Lower lobe of right lung (tissue), 2 donors: ENCODE measurements around the gene TMEM187. TPM values are rescaled to one million over a fixed set of nuclear protein-coding genes. Genes with fewer than 3 reads are reported as not detected.

Source experiments
- ATAC-seq, 2 donors: fragments of 200-7000 bp; cut with Tn5 transposase; one replicate each; pipeline ENCODE4 v1.9.1; 2020 to 2022; ENCODE audit warnings: mild to moderate bottlenecking in 2 of 2, moderate library complexity in 2 of 2
- DNase-seq: peaks from one replicate; pipeline ENCODE4 v3.0.0-alpha.2; 2020
- H3K27ac ChIP-seq: fragments of 200-600 bp; one replicate; pipeline ENCODE4 v1.8.0; 2022
- H3K27me3 ChIP-seq: fragments of 200-600 bp; one replicate; pipeline ENCODE4 v1.8.0; 2022; ENCODE audit warnings: low read depth
- H3K36me3 ChIP-seq: fragments of 200-600 bp; one replicate; pipeline ENCODE4 v1.8.0; 2022; ENCODE audit warnings: mild to moderate bottlenecking
- H3K4me1 ChIP-seq: fragments of 200-600 bp; one replicate; pipeline ENCODE4 v1.8.0; 2022
- H3K4me3 ChIP-seq: fragments of 200-600 bp; one replicate; pipeline ENCODE4 v1.8.0; 2022; ENCODE audit warnings: mild to moderate bottlenecking
- H3K9me3 ChIP-seq: fragments of 200-600 bp; one replicate; pipeline ENCODE4 v1.8.0; 2022
- intact Hi-C: fragments of 100-400 bp; cut with DNase I; formaldehyde crosslinking; loops from one replicate; pipeline ENCODE4 v1.11.0; 2022
- total RNA-seq: library from RNA; stranded (reverse); fragmentation: NEBNext Ultra II Directional; extraction: Animal tissue kit (Norgen Biotek cat#: 25700); gene quantifications from one replicate; pipeline ENCODE4 v1.2.1, GENCODE V29; 2021
- TF ChIP-seq, protein P1 (sequence below): fragments of 200-600 bp; IDR thresholded peaks from one replicate; pipeline ENCODE4 v1.8.0; 2022; ENCODE audit warnings: antibody characterized with exemption, mild to moderate bottlenecking
- donor health status: DM: no; HTN: yes; CAD: no; lungs with severe emphysema.

Gene TMEM187
- total RNA-seq, 1 donor from 2014 or later: 7.6 TPM

- peaks cover 4% of the 10 kb centered on the region for H3K36me3 ChIP-seq
- H3K9me3 ChIP-seq: no peaks in the 10 kb centered on the region
- no peak overlapping the region for H3K4me3 ChIP-seq
- DNase-seq (peak; percentile 56), ATAC-seq (peak; percentile 73 to 84)
- TF ChIP-seq, protein P1, sequence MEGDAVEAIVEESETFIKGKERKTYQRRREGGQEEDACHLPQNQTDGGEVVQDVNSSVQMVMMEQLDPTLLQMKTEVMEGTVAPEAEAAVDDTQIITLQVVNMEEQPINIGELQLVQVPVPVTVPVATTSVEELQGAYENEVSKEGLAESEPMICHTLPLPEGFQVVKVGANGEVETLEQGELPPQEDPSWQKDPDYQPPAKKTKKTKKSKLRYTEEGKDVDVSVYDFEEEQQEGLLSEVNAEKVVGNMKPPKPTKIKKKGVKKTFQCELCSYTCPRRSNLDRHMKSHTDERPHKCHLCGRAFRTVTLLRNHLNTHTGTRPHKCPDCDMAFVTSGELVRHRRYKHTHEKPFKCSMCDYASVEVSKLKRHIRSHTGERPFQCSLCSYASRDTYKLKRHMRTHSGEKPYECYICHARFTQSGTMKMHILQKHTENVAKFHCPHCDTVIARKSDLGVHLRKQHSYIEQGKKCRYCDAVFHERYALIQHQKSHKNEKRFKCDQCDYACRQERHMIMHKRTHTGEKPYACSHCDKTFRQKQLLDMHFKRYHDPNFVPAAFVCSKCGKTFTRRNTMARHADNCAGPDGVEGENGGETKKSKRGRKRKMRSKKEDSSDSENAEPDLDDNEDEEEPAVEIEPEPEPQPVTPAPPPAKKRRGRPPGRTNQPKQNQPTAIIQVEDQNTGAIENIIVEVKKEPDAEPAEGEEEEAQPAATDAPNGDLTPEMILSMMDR: no peak
- no peaks in the 10 kb centered on the region for H3K27me3 ChIP-seq
- intact Hi-C loops: no loop called here
- H3K4me1 ChIP-seq: peaks cover 14% of the 10 kb centered on the region
- peak overlapping the region; percentile 69 for H3K27ac ChIP-seq
Observed at GRCh38 chrX:154010330-154011087, 38.0 kb downstream of the TMEM187 start.

DNA sequence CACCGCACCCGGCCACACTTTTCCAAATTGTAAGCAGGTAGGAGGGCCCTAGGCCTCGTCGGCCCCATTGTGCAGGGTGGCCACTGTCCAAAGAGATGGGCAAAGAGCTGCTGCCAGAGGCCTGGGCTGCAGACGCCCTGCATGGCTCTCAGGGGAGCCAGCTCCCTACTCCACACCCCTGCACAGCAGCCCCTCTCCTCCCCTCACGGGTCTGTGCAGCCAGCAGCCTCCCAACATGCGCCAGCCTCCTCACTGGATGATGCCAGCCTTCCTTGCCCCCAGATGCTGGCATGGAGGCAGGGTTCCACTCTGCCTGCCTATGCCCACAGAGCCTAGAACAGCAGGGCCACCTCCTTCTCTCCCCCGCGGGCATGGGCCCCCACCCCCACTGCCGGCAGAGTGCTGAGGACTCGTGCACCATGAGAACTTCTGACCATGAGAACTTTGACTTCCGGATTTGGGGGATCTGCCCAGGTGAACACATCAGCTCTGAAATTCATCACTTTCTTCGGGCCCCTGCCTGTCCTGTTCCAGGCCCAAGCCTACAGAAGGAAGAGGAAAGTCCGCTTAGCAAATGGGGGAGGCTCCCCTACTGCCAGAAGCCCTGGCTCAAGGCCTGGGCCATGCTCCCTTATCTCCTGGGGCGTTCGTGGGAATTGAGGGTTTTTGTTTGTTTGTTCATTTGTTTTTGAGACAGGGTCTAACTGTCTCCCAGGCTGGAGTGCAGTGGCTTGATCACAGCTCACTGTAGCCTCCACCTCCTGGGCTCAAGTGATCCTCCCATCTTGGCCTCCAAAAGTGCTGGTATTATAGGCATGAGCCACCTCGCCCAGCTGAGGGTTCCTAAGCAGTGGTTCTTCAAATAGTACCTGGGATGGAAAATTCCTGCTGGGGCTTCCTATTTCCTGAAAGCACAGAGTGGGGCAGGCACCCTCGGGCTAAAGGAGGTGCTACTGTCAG lies 39.1 kb downstream of the TMEM187 start:
- Histone ChIP-seq H3K27me3 (no peaks in the 10 kb centered on the region), H3K9me3 (no peaks in the 10 kb centered on the region), H3K27ac (peak overlapping the region; percentile 69), H3K4me1 (peaks cover 14% of the 10 kb centered on the region), H3K36me3 (peaks cover 15% of the 10 kb centered on the region), H3K4me3 (no peak overlapping the region)
- intact Hi-C loops: no loop called here
- TF ChIP-seq, protein P1: no peak
- ATAC-seq (no peak), DNase-seq (no peak)

DNA sequence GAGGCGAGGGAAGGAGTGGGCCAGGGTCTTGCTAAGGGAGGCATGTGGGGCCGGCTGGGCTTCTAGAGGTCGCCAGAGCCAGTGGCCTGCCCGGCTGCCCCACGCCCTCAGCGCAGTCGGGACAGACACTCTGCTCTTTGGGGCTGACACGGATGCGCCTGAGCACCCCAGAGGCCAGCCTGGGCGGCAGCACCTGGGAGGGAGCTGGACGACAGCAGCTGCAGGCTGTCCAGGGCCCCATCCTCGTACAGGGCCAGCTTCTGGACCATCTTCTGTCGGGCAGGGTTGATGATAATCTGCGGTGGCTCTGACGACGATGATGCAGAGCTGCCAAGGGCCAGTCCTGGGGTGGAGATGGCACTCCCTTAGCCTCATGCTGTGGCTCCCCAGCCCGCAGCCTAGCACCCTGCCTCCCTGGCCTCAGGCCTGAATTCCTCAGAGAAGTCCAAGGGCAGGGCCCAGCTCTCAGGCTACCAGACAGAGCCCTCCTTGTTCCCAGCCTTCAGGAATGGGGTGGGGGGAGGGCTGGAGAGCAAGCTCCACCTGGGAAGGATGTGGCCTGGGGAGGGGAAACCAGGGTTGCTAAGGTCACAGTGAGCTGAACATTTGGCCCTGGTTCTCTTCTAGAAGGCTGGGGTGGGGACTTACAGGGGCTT lies 39.9 kb downstream of the TMEM187 start:
- no peaks in the 10 kb centered on the region for H3K9me3 ChIP-seq
- peak overlapping the region; percentile 11 for H3K27ac ChIP-seq
- H3K27me3 ChIP-seq: no peaks in the 10 kb centered on the region
- intact Hi-C loops: no loop called here
- ATAC-seq (peak; percentile 55 to 68), DNase-seq (peak; percentile 60)
- TF ChIP-seq, protein P1: no peak
- peaks cover 14% of the 10 kb centered on the region for H3K4me1 ChIP-seq
- peaks cover 23% of the 10 kb centered on the region for H3K36me3 ChIP-seq
- H3K4me3 ChIP-seq: no peak overlapping the region

DNA sequence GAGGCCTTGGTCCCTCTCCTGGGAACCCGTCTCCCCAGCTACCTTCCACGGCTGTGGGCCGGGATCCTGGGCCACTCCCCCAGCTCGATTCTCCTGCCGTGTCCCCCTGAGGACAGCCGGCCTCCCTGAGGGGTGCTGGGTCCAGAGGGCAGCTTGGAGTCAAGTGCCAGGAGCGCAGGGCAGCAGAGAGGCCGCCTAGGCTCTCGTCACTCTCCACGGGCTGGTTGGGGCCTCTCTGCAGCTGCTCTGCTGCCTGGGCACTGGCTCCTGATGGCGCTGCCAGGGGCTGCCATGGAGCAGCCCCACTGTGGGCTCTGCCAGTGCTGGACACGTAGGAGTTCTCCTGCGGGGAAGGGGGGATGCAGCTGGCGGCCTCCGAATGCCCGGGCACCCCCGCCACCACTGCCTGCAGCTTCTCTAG lies 40.5 kb downstream of the TMEM187 start:
- no peak for DNase-seq
- no peaks in the 10 kb centered on the region for H3K9me3 ChIP-seq
- peak in 1 of 2 donors; percentile 5 for ATAC-seq
- H3K4me3 ChIP-seq: no peak overlapping the region
- H3K27me3 ChIP-seq: no peaks in the 10 kb centered on the region
- intact Hi-C loops: no loop called here
- peaks cover 26% of the 10 kb centered on the region for H3K36me3 ChIP-seq
- TF ChIP-seq, protein P1: no peak
- no peak overlapping the region for H3K27ac ChIP-seq
- H3K4me1 ChIP-seq: peaks cover 18% of the 10 kb centered on the region
